AG04449 (cell line): ENCODE results near the gene TMBIM4.

Experiments
- CTCF ChIA-PET: fragments of 350-600 bp; formaldehyde crosslinking; extraction: SDS; loops from one replicate; lab custom pipeline; 2021; ENCODE audit warnings: antibody characterized with exemption; lab: Yijun Ruan, JAX
- POLR2A ChIA-PET: fragments of 400-600, 350-600 bp; formaldehyde crosslinking; extraction: SDS; loops from one replicate; lab custom pipeline; 2020; ENCODE audit warnings: antibody characterized with exemption, inconsistent platforms; lab: Yijun Ruan, JAX
- DNase-seq: peaks from one replicate; pipeline ENCODE4 v3.0.0-alpha.2; 2010; ENCODE audit warnings: low read depth, low spot score
- H3K4me3 ChIP-seq: 2 replicates; pipeline ENCODE4 v1.5.1; 2011; ENCODE audit warnings: low read depth, mild to moderate bottlenecking, control low read depth, low read length
- TF ChIP-seq, protein P1 (sequence below): IDR thresholded peaks from one replicate; pipeline ENCODE4 v1.5.1; 2011; ENCODE audit warnings: mild to moderate bottlenecking, moderate library complexity, low read length, control low read depth, inconsistent platforms; ENCODE audit not compliant: insufficient read depth; ENCODE audit errors: missing control alignments

Gene TMBIM4

DNA sequence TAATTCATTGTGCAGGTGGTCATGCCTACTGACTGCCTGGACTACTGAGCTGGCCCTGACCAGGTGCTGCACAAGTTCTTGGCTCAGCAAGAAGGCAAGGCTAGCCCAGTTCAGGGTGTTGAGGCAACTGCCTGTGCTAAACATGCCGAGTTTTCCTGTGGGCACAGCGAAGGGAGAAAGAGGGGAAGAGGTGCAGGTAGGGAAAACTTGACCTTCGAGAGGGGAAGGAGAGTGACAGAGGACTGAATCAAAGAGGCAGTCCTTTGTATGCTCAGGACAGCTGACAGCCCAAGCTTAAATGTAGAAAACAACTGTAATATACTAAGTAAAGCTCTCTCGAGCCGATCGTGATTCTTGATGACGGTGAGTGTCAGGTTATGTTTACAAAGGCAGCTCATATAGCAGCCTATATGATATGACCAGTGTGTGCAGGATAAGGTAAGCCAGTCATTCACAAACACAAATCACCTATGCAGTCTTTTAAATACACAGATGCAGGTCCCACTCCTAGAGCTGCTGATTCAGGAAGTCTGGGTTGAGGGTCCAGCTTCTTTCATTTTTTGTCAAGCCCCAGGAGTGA, 21.8 kb upstream of the TMBIM4 start:
- TF ChIP-seq, protein P1, sequence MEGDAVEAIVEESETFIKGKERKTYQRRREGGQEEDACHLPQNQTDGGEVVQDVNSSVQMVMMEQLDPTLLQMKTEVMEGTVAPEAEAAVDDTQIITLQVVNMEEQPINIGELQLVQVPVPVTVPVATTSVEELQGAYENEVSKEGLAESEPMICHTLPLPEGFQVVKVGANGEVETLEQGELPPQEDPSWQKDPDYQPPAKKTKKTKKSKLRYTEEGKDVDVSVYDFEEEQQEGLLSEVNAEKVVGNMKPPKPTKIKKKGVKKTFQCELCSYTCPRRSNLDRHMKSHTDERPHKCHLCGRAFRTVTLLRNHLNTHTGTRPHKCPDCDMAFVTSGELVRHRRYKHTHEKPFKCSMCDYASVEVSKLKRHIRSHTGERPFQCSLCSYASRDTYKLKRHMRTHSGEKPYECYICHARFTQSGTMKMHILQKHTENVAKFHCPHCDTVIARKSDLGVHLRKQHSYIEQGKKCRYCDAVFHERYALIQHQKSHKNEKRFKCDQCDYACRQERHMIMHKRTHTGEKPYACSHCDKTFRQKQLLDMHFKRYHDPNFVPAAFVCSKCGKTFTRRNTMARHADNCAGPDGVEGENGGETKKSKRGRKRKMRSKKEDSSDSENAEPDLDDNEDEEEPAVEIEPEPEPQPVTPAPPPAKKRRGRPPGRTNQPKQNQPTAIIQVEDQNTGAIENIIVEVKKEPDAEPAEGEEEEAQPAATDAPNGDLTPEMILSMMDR = no peak
- no peak overlapping the region for H3K4me3 ChIP-seq
- CTCF ChIA-PET = no interaction called here
- POLR2A ChIA-PET = no interaction called here
- DNase-seq = no peak

DNA sequence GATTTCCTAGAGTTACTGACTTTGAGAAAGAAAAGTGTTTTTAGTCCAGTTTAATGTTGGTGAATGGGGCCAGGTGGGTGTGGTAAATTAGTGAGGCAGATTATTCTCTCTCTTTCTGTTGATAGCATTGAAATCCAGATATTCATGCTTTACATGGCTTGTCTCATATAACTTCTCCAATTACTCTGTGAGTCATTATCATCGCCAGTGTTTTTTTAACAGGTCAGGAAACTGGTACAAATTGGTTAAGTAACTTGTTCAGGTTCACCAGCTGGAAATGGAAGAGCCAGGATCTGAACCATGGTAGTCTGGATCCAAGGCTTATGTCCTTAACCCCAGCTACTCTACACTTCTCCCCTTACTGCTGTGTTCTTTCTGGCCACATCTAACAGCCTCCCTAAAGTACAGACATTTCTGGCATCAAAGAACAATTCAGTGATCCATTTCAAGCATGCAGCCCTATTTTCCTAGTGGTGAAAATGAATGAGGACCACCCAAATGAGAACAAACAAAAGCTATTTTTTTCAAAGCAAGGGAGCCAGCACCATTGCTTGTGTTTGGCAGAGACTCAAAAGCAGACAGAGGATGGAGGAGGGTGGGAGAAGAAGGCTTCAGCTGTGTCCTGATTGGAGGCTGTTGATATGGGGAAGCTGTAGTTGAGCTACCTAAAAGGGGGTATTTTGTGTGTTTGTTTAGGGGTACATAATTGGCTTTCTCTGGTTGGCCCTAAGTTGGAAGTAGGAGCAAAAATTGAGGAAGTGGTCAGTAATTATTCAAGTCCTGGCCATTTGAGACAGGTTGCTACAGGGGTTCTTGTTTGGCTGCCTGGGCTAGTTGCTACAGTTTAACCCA, 20.9 kb upstream of the TMBIM4 start:
- ChIA-PET CTCF (interaction anchor here (1.2 kb wide), 1 partner anchor 9 kb away, joined by 3 read pairs; no protein-coding TSS in a partner anchor), POLR2A (no interaction called here)
- H3K4me3 ChIP-seq = no peak overlapping the region
- TF ChIP-seq, protein P1 = no peak
- no peak for DNase-seq

DNA sequence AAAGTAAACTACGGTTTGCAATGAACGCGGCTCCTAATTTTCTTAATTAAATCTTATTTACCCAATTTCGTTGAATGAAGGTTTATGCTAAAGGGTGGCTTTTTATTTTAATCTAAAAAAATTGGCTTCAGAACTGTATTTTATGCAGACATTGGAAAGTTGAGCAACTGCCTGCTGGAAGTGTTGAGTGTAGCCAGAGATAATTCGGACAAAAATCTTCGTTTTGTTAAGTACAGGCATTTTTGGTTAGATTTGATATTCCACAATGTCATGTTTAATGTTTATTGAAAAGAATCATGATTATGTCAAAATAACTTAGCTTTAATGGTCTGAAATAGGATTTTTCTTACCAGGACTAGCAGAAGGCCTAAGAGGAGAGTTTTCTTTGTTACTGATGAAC, 20.1 kb upstream of the TMBIM4 start:
- ChIA-PET CTCF (interaction anchor here (1.2 kb wide), 1 partner anchor 10 kb away, joined by 3 read pairs; no protein-coding TSS in a partner anchor), POLR2A (no interaction called here)
- H3K4me3 ChIP-seq = no peak overlapping the region
- TF ChIP-seq, protein P1 = no peak
- DNase-seq = no peak

DNA sequence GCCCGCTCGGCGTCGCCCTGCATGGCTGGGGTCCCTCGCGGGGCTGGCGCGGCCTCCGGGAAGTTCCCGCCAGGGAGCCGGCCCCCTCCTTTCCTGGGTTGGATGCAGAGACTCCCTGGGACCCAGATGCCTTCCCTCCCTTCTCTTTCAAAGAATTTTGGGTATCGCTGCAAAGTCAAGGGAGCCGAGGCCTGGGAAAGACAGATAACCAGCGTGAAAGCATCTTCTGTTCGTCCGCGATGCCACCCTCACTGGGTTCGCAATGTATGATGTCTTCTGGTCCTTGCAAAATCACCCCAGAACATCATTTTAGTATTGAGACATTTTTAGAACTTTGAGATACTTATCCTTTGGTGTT, 19.7 kb upstream of the TMBIM4 start:
- H3K4me3 ChIP-seq = peak overlapping the region; percentile 55; the same call in 1 of the 2 replicates
- ChIA-PET CTCF (interaction anchor here (1.2 kb wide), 1 partner anchor 10 kb away, joined by 3 read pairs; no protein-coding TSS in a partner anchor), POLR2A (no interaction called here)
- TF ChIP-seq, protein P1 = no peak
- no peak for DNase-seq

DNA sequence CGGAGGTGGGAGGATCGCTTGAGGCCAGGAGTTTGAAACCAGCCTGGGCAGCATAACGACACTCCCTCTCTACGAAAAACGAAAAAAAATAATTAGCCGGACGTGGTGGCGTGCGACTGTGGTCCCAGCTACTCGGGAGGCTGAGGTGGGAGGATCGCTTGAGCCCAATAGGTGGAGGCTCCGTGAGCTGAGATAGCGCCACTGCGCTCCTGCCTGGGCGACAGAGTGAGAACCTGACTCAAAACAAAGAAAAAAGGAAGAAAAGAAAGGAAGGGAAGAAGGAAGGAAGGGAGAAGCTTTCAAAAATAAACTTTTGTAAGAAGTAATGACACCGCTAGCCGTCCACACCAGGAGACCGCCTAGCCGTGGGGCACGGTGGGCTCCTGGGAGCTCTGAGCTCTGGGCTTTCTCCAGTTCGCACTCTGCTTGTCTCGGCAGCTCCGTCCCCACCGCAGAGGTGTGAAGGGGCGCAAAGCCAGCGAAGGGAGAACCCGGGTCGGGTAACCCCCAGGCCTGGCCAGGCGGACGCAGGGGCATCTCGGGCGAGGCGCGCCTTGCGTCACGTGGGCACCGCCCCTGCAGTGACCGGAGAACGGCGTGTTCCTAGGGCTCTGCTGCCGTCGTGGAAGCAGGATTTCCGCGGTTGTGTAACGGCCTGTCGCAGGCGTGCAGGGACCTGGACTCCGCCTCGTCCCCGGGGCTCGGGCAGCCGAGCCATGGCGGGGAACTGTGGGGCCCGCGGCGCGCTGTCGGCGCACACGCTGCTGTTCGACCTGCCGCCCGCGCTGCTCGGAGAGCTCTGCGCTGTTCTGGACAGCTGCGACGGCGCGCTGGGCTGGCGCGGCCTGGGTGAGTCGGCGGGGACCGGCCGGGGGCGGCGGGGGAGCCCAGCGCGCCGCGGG, 19.0 kb upstream of the TMBIM4 start, which contains the start of gene IRAK3:
Gene IRAK3 (plus strand): TSS at position 631 of the 902 bp plus-strand sequence. CDS start 86 bp downstream, at position 717.
- DNase-seq = no peak
- CTCF ChIA-PET = interaction anchor here (0.9 kb wide), 1 partner anchor 19 kb away, joined by 3 read pairs; the partner anchor contains the start of gene TMBIM4
- POLR2A ChIA-PET = no interaction called here
- TF ChIP-seq, protein P1 = no peak
- H3K4me3 ChIP-seq = peak within 1 kb of the TSS; percentile 55
